Tibial nerve (tissue), 4 donors: ENCODE data around the gene POLR3F. TPM values are rescaled to one million over a fixed set of nuclear protein-coding genes. Genes with fewer than 3 reads are reported as not detected.

ENCODE experiments used
- DNase-seq, 2 donors: peaks; one replicate each; pipeline ENCODE4 v3.0.0-alpha.2; 2019; ENCODE audit warnings: low spot score in 2 of 2
- H3K27ac ChIP-seq, 4 donors: fragments of 200-600 bp; sonication (generic) in 3 of 4; one replicate each; pipeline ENCODE4 v1.5.1; 2017 to 2019; ENCODE audit warnings: mild to moderate bottlenecking in 1 of 4
- H3K27me3 ChIP-seq, 2 donors: fragments of 200-600 bp; sonication (generic) in 1 of 2; one replicate each; pipeline versions ENCODE4 v1.5.1 to v1.6.0; 2017 to 2019
- H3K36me3 ChIP-seq, 3 donors: fragments of 200-600 bp; sonication (generic); one replicate each; pipeline ENCODE4 v1.5.1; 2018 to 2019
- H3K4me1 ChIP-seq, 4 donors: fragments of 200-600 bp; sonication (generic) in 3 of 4; one replicate each; pipeline ENCODE4 v1.5.1; 2017 to 2019
- H3K4me3 ChIP-seq, 4 donors: fragments of 200-600 bp; sonication (generic) in 3 of 4; one replicate each; pipeline ENCODE4 v1.5.1; 2017 to 2019; ENCODE audit warnings: mild to moderate bottlenecking in 1 of 4, moderate library complexity in 1 of 4
- H3K9me3 ChIP-seq, 4 donors: fragments of 200-600 bp; sonication (generic) in 3 of 4; one replicate each; pipeline ENCODE4 v1.5.1; 2017 to 2019
- CTCF ChIP-seq, 5 experiments: fragments of 200-600 bp in 3 of 5; fragments of 450-650 bp in 2 of 5; sonication (generic) in 3 of 5; IDR thresholded peaks; one replicate each; pipeline ENCODE4 v1.5.1; 2016 to 2019; ENCODE audit warnings: antibody characterized with exemption in 5 of 5, mild to moderate bottlenecking in 3 of 5, moderate library complexity in 2 of 5
- EP300 ChIP-seq, 2 donors: sonication (generic); formaldehyde crosslinking; IDR thresholded peaks; one replicate each; pipeline ENCODE4 v1.6.1; 2017; ENCODE audit warnings: antibody characterized with exemption in 2 of 2, mild to moderate bottlenecking in 1 of 2
- POLR2A ChIP-seq, 2 donors: fragments of 450-650 bp; IDR thresholded peaks; one replicate each; pipeline ENCODE4 v1.6.1; 2017; ENCODE audit warnings: antibody characterized with exemption in 2 of 2, mild to moderate bottlenecking in 2 of 2, moderate library complexity in 2 of 2
- WGBS, 2 donors: methylation state at CpG; one replicate each; pipeline ENCODE4 v1.1.5; 2018; 5-methylcytosine and 5-hydroxymethylcytosine counted together
- small RNA-seq: library from RNA; depleted of rRNA; stranded (forward); fragments of <200 nt; gene quantifications from one replicate; pipeline ENCODE3, GENCODE V24; 2016
- total RNA-seq, 4 donors: library from RNA; depleted of rRNA; stranded (reverse); fragments of >200 nt; gene quantifications; one replicate each; pipeline ENCODE4 v1.1.0, GENCODE V29; 2016

POLR3F gene
- total RNA-seq, 4 donors from 2014 or later, result 4.5 to 10.1 (median 7.7) TPM

GRCh38 chr20:18533978-18534644 is 66.9 kb downstream of the POLR3F start:
- WGBS, 2 donors, result 85 to 92% methylated on average over 6 of the region's 6 CpGs
- DNase-seq, result no peak
- no peak for TF ChIP-seq EP300 (IDR thresholded peaks at IDR 0.05)
- no peak for TF ChIP-seq CTCF (IDR thresholded peaks at IDR 0.05)
- TF ChIP-seq POLR2A (IDR thresholded peaks at IDR 0.05), result no peak
- no peaks in the 10 kb centered on the region for H3K4me1 ChIP-seq
- no peak overlapping the region for H3K4me3 ChIP-seq
- H3K9me3 ChIP-seq, result no peaks in the 10 kb centered on the region
- no peaks in the 10 kb centered on the region for H3K27me3 ChIP-seq
- peaks cover 0 to 98% (median 16%) of the 10 kb centered on the region in 3 donors for H3K36me3 ChIP-seq
- H3K27ac ChIP-seq, result no peak overlapping the region

Small RNA genes lying within 50 kb of the gene (small RNA-seq; reads per million reads assigned to genes)
- gene MIR3192 (not detected), gene RNA5SP476 (not detected)

Other genes starting within 250 kb of the POLR3F start
- gene ZNF133, start 178.9 kb upstream of the POLR3F start, total RNA-seq, result 10 to 100 TPM; 17.3 to 26.4 (median 22.4) TPM
- 1 to 10 TPM; 1.6 to 4.2 (median 2.8) TPM for gene DZANK1, start 360 bp upstream of the POLR3F start, total RNA-seq
- gene RBBP9, start 29.8 kb downstream of the POLR3F start, total RNA-seq, result 10 to 100 TPM in 3 of 4 donors, 1 to 10 TPM in 1; 7.6 to 17.0 (median 12.2) TPM
- 10 to 100 TPM; 21.4 to 48.1 (median 30.5) TPM for gene SEC23B, start 40.5 kb downstream of the POLR3F start, total RNA-seq
- 100 to 1,000 TPM in 1 of 4 donors, 10 to 100 TPM in 3; 93.9 to 139 (median 98.2) TPM for gene SMIM26, start 100.0 kb downstream of the POLR3F start, total RNA-seq
- gene DTD1, start 120.7 kb downstream of the POLR3F start, total RNA-seq, result 10 to 100 TPM; 31.0 to 49.8 (median 39.7) TPM